Astrocyte (in vitro differentiated cells and primary cell): ENCODE results near the gene CLEC4A. TPM values are rescaled to one million over a fixed set of nuclear protein-coding genes. Genes with fewer than 3 reads are reported as not detected.
"Not testable (repeated sequence)": the region's sequence is repeated elsewhere in the genome, so short reads cannot be mapped to it uniquely, and the experiment has no call there.

Experiments
- DNase-seq: peaks from one replicate; pipeline ENCODE4 v3.0.0-alpha.2; 2010; ENCODE audit warnings: low read depth
- FAIRE-seq: peaks from 2 replicates; lab custom pipeline; 2011; peaks lifted over from hg19 to GRCh38; lab: Jason Lieb, UNC
- H2AFZ ChIP-seq: 2 replicates; pipeline ENCODE4 v1.6.0; 2012; ENCODE audit warnings: low read depth, low read length, inconsistent platforms
- H3K27ac ChIP-seq: 2 replicates; pipeline ENCODE4 v1.5.1; 2011; ENCODE audit warnings: low read depth, low read length, inconsistent platforms
- H3K27me3 ChIP-seq: 2 replicates; pipeline ENCODE4 v1.6.0; 2011; ENCODE audit warnings: low read length, inconsistent platforms; ENCODE audit not compliant: insufficient read depth
- H3K36me3 ChIP-seq: 2 replicates; pipeline ENCODE4 v1.5.1; 2011; ENCODE audit warnings: low read length, inconsistent platforms; ENCODE audit not compliant: insufficient read depth
- H3K4me1 ChIP-seq: 2 replicates; pipeline ENCODE4 v1.5.1; 2011; ENCODE audit warnings: low read length, inconsistent platforms; ENCODE audit not compliant: insufficient read depth
- H3K4me2 ChIP-seq: 2 replicates; pipeline ENCODE4 v1.6.0; 2012; ENCODE audit warnings: low read length, inconsistent platforms
- H3K4me3 ChIP-seq: 2 replicates; pipeline ENCODE4 v1.5.1; 2011; ENCODE audit warnings: low read depth, mild to moderate bottlenecking, low read length, inconsistent platforms; ENCODE audit not compliant: insufficient read depth
- H3K79me2 ChIP-seq: 2 replicates; pipeline ENCODE4 v1.6.0; 2012; ENCODE audit warnings: mild to moderate bottlenecking, low read length, inconsistent platforms; ENCODE audit not compliant: insufficient read depth
- H3K9ac ChIP-seq: 2 replicates; pipeline ENCODE4 v1.6.0; 2012; ENCODE audit warnings: mild to moderate bottlenecking, low read length, inconsistent platforms
- H3K9me3 ChIP-seq: 2 replicates; pipeline ENCODE4 v1.5.1; 2012; ENCODE audit warnings: low read depth, mild to moderate bottlenecking, low read length, inconsistent platforms; ENCODE audit not compliant: insufficient read depth
- H4K20me1 ChIP-seq: 2 replicates; pipeline ENCODE4 v1.6.0; 2012; ENCODE audit warnings: low read length, inconsistent platforms; ENCODE audit not compliant: insufficient read depth
- H3K27ac Mint-ChIP-seq: one replicate; pipeline ENCODE4 v1.8.0; 2021; ENCODE audit warnings: mild to moderate bottlenecking, mixed read lengths; ENCODE audit not compliant: unreplicated experiment
- H3K27me3 Mint-ChIP-seq: one replicate; pipeline ENCODE4 v1.8.0; 2021; ENCODE audit warnings: low read depth, mixed read lengths; ENCODE audit not compliant: unreplicated experiment
- H3K36me3 Mint-ChIP-seq: one replicate; pipeline ENCODE4 v1.8.0; 2021; ENCODE audit warnings: low read depth, mixed read lengths; ENCODE audit not compliant: unreplicated experiment
- H3K4me1 Mint-ChIP-seq: one replicate; pipeline ENCODE4 v1.8.0; 2021; ENCODE audit warnings: low read depth, mixed read lengths; ENCODE audit not compliant: unreplicated experiment
- H3K4me3 Mint-ChIP-seq: one replicate; pipeline ENCODE4 v1.8.0; 2021; ENCODE audit warnings: mild to moderate bottlenecking, moderate library complexity, mixed read lengths; ENCODE audit not compliant: unreplicated experiment
- H3K9me3 Mint-ChIP-seq: one replicate; pipeline ENCODE4 v1.8.0; 2021; ENCODE audit warnings: mild to moderate bottlenecking, mixed read lengths; ENCODE audit not compliant: unreplicated experiment
- total RNA-seq: library from RNA; stranded (reverse); gene quantifications from 2 replicates; pipeline ENCODE4 v1.2.1, GENCODE V29; 2021

CLEC4A gene
- total RNA-seq, 1 donor from 2014 or later: 0.32 TPM

DNA sequence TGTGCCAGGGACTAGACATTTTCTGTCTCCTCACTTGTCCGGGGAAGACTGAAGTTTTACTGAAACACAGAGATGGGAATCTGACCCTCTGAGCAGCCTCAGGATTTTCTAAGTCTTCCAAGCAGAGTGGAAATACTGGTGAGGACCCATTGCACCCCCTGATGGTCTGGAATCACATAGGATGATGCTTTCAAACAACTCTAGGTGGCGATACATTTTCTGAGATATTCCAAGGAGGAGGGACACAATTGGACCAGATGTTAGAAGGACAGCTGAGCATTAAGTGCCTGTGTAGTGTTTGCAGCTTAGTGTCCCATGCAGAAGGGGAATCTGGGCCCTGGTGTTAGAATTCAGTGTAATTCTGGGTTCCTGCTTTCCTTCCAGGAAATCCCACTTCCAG lies 64.7 kb downstream of the CLEC4A start:
- H3K36me3 ChIP-seq, H3K27ac Mint-ChIP-seq, FAIRE-seq: not testable (repeated sequence)

More for the DNA sequence above, 64.7 kb downstream of the CLEC4A start:
- H3K9me3 ChIP-seq, H3K27me3 Mint-ChIP-seq, H3K4me1 ChIP-seq, H3K79me2 ChIP-seq, H3K27ac ChIP-seq, H3K4me3 Mint-ChIP-seq, H4K20me1 ChIP-seq, H3K9ac ChIP-seq, H3K4me1 Mint-ChIP-seq, H3K36me3 Mint-ChIP-seq, H3K27me3 ChIP-seq, DNase-seq, H3K4me2 ChIP-seq, H3K4me3 ChIP-seq, H2AFZ ChIP-seq, H3K9me3 Mint-ChIP-seq: not testable (repeated sequence)

Other genes with a start within 250 kb of the CLEC4A start
- 178 and 389 TPM in 2 replicates for gene SLC2A3, start 187.4 kb upstream of the CLEC4A start, total RNA-seq
- gene FOXJ2, start 90.9 kb upstream of the CLEC4A start, total RNA-seq: 16.0 and 16.9 TPM in 2 replicates
- 7.1 and 8.3 TPM in 2 replicates for gene C3AR1, start 57.3 kb upstream of the CLEC4A start, total RNA-seq
- 27.6 and 30.9 TPM in 2 replicates for gene NECAP1, start 41.3 kb upstream of the CLEC4A start, total RNA-seq
- not detected in 2 replicates for gene ZNF705A, start 33.4 kb downstream of the CLEC4A start, total RNA-seq
- not detected in 2 replicates for gene FAM90A1, start 104.0 kb downstream of the CLEC4A start, total RNA-seq